GM06990 (cell line): ENCODE results near the gene MLEC.
A peak's percentile ranks its signal among the peaks of the same experiment; 100 is the strongest.

ENCODE experiments used
- DNase-seq: peaks from one replicate; pipeline ENCODE4 v3.0.0-alpha.2; 2011; ENCODE audit not compliant: insufficient read length; ENCODE audit errors: extremely low read depth
- H3K27me3 ChIP-seq: replicated peaks from 2 replicates; pipeline ENCODE4 v1.6.0; 2011; ENCODE audit warnings: low read length; ENCODE audit not compliant: control insufficient read depth, insufficient read depth
- H3K36me3 ChIP-seq: 2 replicates; pipeline ENCODE4 v1.5.1; 2011; ENCODE audit warnings: low read length; ENCODE audit not compliant: control insufficient read depth, insufficient read depth
- H3K4me3 ChIP-seq: replicated peaks from 2 replicates; pipeline ENCODE4 v1.5.1; 2011; ENCODE audit warnings: low read depth, mild to moderate bottlenecking, control low read depth, low read length
- CTCF ChIP-seq: IDR thresholded peaks from 2 replicates; pipeline ENCODE4 v1.5.1; 2011; ENCODE audit warnings: low read length, control low read depth, mild to moderate bottlenecking, inconsistent platforms; ENCODE audit not compliant: insufficient read depth, poor library complexity, severe bottlenecking

MLEC gene

GRCh38 chr12:120642826-120643225 lies 44.1 kb upstream of the MLEC start:
- Histone ChIP-seq H3K36me3 (no peaks in the 10 kb centered on the region), H3K27me3 (peaks cover 1% of the 10 kb centered on the region; the same call in 1 of the 2 replicates), H3K4me3 (no peak overlapping the region)
- no peak for TF ChIP-seq CTCF
- no peak for DNase-seq

- Histone ChIP-seq H3K36me3 (no peaks in the 10 kb centered on the region), H3K27me3 (peaks cover 1% of the 10 kb centered on the region; the same call in 1 of the 2 replicates), H3K4me3 (no peak overlapping the region)
- DNase-seq = no peak
- no peak for TF ChIP-seq CTCF
Observed at GRCh38 chr12:120643574-120643973, 43.4 kb upstream of the MLEC start.

GRCh38 chr12:120646044-120646443 lies 40.9 kb upstream of the MLEC start:
- TF ChIP-seq CTCF = no peak
- DNase-seq = no peak
- peaks cover 1% of the 10 kb centered on the region; the same call in 1 of the 2 replicates for H3K27me3 ChIP-seq
- no peak overlapping the region for H3K4me3 ChIP-seq
- no peaks in the 10 kb centered on the region for H3K36me3 ChIP-seq

GRCh38 chr12:120647375-120647755 lies 39.6 kb upstream of the MLEC start:
- Histone ChIP-seq H3K4me3 (no peak overlapping the region), H3K27me3 (no peaks in the 10 kb centered on the region; the same call in 1 of the 2 replicates), H3K36me3 (no peaks in the 10 kb centered on the region)
- TF ChIP-seq CTCF = no peak
- no peak for DNase-seq

- Histone ChIP-seq H3K27me3 (no peaks in the 10 kb centered on the region), H3K36me3 (no peaks in the 10 kb centered on the region), H3K4me3 (0 out of 2 replicates have a peak overlapping the region, but pooled peaks have one; percentile 4)
- no peak for DNase-seq
- TF ChIP-seq CTCF = no peak
Observed at GRCh38 chr12:120649442-120650232, 37.3 kb upstream of the MLEC start.

GRCh38 chr12:120650233-120650690 lies 36.7 kb upstream of the MLEC start:
- no peaks in the 10 kb centered on the region for H3K36me3 ChIP-seq
- no peak for DNase-seq
- no peak overlapping the region for H3K4me3 ChIP-seq
- TF ChIP-seq CTCF = no peak
- H3K27me3 ChIP-seq = no peaks in the 10 kb centered on the region
